ENCODE results near the gene IL21R.
"Not testable (repeated sequence)": the region's sequence is repeated elsewhere in the genome, so short reads cannot be mapped to it uniquely, and the experiment has no call there.

IL21R gene

GRCh38 chr16:27426423-27427408 is 24.7 kb downstream of the IL21R start:
- peak in 1 of 2 donors; percentile 66 for DNase-seq (ENCODE audit: low read depth in 2 of 2, low spot score in 1 of 2)

GRCh38 chr16:27427538-27427937 is 25.6 kb downstream of the IL21R start:
- no peak for DNase-seq (ENCODE audit: low read depth in 2 of 2, low spot score in 1 of 2)

GRCh38 chr16:27428026-27428785 is 26.2 kb downstream of the IL21R start:
- DNase-seq (ENCODE audit: low read depth in 2 of 2, low spot score in 1 of 2), result no peak

- no peak for DNase-seq (ENCODE audit: low read depth in 2 of 2, low spot score in 1 of 2)
These were observed 27.4 kb downstream of the IL21R start for GRCh38 chr16:27429330-27429871.

GRCh38 chr16:27429981-27430441 is 28.0 kb downstream of the IL21R start:
- DNase-seq (ENCODE audit: low read depth in 2 of 2, low spot score in 1 of 2), result no peak

- no peak for DNase-seq (ENCODE audit: low read depth in 2 of 2, low spot score in 1 of 2)
These were observed 28.5 kb downstream of the IL21R start for GRCh38 chr16:27430512-27430911.

- DNase-seq (ENCODE audit: low read depth in 2 of 2, low spot score in 1 of 2), result no peak
These were observed 29.0 kb downstream of the IL21R start for GRCh38 chr16:27430923-27431484.

GRCh38 chr16:27431773-27432532 is 30.0 kb downstream of the IL21R start:
- no peak for DNase-seq (ENCODE audit: low read depth in 2 of 2, low spot score in 1 of 2)

- no peak for DNase-seq (ENCODE audit: low read depth in 2 of 2, low spot score in 1 of 2)
These were observed 30.6 kb downstream of the IL21R start for GRCh38 chr16:27432558-27432957.

- not testable (repeated sequence) for DNase-seq (ENCODE audit: low read depth in 2 of 2, low spot score in 1 of 2)
These were observed 31.2 kb downstream of the IL21R start for GRCh38 chr16:27433191-27433590.

GRCh38 chr16:27433636-27434035 is 31.7 kb downstream of the IL21R start:
- DNase-seq (ENCODE audit: low read depth in 2 of 2, low spot score in 1 of 2), result no peak

- DNase-seq (ENCODE audit: low read depth in 2 of 2, low spot score in 1 of 2), result no peak
These were observed 32.4 kb downstream of the IL21R start for GRCh38 chr16:27434141-27435051.

GRCh38 chr16:27435146-27435545 is 33.2 kb downstream of the IL21R start:
- not testable (repeated sequence) for DNase-seq (ENCODE audit: low read depth in 2 of 2, low spot score in 1 of 2)

GRCh38 chr16:27436065-27436464 is 34.1 kb downstream of the IL21R start:
- DNase-seq (ENCODE audit: low read depth in 2 of 2, low spot score in 1 of 2), result no peak

GRCh38 chr16:27436921-27437650 is 35.1 kb downstream of the IL21R start:
- DNase-seq (ENCODE audit: low read depth in 2 of 2, low spot score in 1 of 2), result no peak

GRCh38 chr16:27437946-27438345 is 36.0 kb downstream of the IL21R start:
- DNase-seq (ENCODE audit: low read depth in 2 of 2, low spot score in 1 of 2), result no peak

GRCh38 chr16:27439271-27440018 is 37.5 kb downstream of the IL21R start:
- DNase-seq (ENCODE audit: low read depth in 2 of 2, low spot score in 1 of 2), result no peak

- no peak for DNase-seq (ENCODE audit: low read depth in 2 of 2, low spot score in 1 of 2)
These were observed 39.3 kb downstream of the IL21R start for GRCh38 chr16:27441276-27441675.

Measured in stimulated activated CD8-positive, alpha-beta memory T cell treated with anti-CD3 and anti-CD28 coated beads, Interleukin-4, amount 100 ng/mL, for 1 hour (primary cell).